SKM-1 treated with dmso at 0.1 percent for 144 hours (cell line): ENCODE data around the gene DDTL.
"Not testable (repeated sequence)": the region's sequence is repeated elsewhere in the genome, so short reads cannot be mapped to it uniquely, and the experiment has no call there.

ENCODE experiments used
- DNase-seq: peaks from one replicate; lab custom pipeline; 2025; ENCODE audit not compliant: unreplicated experiment; lab: John Stamatoyannopoulos, UW

The DDTL gene

DNA sequence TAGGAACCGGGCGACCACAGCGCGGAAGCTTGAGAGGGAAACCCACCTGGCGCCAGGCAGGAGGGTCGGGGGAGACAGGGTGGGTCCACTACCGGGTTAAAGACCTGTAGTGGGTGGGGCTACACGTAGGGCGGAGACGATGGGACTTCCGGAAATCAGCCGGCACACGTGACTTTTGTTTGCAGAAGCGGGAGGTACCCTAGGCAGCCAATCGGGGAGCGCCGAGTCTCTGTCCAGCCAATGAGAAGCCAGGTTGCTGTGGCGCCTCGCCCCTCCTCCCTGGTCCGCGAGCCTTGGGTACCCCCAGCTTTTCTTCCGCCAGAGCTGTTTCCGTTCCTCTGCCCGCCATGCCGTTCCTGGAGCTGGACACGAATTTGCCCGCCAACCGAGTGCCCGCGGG, at the start of gene DDTL:
TSS of gene DDTL (plus strand) at position 321 of the 400 bp plus-strand sequence. CDS start at position 348, 27 bp downstream.
- not testable (repeated sequence) for DNase-seq

DNA sequence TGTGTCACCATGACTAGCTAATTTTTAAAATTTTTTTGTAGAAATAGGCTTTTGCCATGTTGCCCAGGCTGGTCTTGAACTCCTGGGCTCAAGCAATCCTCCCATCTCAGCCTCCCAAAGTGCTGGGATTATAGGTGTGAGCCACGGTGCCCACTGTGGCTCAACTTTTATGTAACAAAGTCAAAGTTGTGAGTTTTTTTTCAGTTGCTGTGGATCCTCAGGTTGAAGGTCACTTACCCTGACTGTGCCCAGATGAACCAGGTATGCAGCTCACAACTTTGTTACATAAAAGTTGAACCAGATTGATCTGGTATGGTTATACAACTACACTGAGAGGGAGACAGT, 46.4 kb upstream of the DDTL start:
- not testable (repeated sequence) for DNase-seq

DNA sequence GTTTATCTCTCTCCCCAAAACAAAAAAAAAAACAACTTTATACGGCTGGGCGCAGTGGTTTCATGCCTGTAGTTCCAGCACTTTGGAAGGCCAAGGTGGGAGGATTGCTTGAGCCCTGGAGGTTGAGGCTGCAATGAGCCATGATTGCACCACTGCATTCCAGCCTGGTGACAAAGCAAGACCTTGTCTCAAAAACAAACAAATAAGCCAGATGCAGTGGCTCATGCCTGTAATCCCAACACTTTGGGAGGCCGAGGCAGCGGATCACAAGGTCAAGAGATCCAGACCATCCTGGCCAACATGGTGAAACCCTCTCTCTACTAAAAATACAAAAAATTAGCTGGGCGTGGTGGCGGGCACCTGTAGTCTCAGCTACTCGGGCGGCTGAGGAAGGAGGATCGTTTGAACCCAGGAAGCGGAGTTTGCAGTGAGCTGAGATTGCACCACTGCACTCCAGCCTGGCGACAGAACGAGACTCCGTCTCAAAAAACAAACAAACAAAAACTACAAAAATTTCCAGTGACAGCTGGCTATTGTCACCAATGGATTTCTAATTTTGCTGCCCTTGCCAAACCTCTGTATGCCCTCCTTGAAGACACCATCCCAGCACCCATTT, 45.0 kb upstream of the DDTL start:
- not testable (repeated sequence) for DNase-seq

DNA sequence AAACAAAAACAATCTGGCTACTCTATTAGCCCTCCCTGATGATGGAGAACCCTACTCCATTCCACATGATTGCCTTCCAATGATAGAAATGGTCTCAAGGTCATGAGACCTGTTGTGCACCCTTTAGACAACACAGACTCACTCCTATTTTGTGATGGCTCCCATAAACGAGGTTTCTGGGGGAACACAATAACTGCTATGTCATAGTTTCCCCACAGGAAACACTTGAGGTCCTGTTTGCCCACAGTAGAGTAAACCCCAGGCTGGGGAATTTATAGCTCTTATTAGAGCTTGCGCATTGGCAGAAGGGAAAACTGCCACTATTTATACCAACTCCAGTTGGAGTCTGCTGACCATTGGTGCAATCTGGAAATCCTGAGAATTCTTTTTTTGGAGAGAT, 43.8 kb upstream of the DDTL start:
- DNase-seq = no peak

DNA sequence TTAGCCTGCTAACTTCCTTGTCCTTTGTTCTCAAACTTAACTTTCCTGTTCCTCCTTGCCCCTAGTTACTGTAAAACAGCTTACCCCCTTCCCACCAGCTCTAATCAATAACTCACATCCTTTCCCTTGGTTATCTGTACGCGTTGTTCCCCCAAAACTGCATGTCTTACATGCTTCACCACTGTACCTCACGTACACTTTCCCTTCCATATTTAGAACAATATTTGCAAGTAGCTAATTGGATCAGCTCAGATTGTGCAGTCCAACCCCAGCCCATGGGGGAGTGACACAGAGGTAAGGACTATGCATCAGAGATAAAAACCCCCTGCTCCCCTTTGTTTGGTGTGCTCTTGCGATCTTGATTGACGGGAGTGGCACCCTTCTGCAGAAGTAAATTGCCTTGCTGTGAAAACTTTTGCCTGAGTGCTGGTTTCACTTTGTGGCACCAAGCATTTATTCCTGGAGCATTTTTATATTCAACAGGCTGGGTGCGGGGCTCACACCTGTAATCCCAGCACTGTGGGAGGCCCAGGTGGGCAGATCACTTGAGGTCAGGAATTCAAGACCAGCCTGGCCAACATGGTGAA, 41.6 kb upstream of the DDTL start:
- DNase-seq = no peak

DNA sequence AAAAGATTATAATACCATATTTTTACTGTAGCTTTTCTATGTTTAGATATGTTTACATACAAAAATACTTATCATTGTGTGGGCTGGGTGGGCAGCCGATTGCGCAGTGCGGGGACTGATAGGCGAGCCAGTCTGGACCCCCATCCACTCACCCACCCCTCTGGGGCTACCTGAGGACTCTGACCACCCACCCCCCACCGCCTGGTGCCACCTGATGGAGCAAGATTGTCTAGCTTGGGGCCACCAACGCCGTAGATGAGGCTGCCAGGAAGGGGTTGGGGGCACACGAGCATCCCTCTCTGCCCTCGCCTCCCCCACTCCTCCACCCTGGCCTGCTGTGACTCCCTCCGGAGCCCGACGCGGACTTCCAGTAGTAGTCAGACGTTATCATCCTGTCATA, 40.1 kb upstream of the DDTL start:
- DNase-seq = no peak

DNA sequence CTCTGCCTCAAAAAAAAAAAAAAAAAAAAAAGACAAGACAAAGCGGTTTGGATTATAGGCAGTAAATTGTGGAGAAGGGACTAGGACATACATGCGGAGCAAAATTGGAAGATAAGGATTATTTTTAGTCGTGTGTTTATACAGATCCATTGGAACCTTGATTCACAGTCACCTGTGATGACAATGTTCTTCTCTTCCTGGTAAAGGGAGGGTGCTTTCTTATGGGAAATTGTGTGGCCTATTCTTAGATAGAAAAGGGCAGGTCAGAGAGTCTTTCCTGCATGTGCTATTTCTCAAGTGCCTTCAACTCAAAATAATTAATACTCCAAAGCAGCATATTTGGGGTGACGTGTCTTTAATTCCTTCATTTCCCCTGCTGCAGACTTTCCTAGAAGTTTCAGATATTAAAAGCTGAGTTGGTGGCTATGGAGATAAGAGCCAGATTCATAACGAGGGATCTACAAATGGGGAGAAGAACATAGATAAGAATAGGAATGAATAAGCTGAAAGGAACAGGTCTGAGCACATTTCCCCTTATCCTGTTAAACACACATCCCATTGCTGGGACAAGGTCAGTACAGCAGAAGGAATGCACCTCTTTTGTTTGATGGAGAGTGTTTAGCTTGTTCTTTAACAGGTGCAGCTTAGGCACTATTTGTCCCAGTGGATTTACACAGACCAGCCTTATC, 28.2 kb upstream of the DDTL start:
- no peak for DNase-seq

DNA sequence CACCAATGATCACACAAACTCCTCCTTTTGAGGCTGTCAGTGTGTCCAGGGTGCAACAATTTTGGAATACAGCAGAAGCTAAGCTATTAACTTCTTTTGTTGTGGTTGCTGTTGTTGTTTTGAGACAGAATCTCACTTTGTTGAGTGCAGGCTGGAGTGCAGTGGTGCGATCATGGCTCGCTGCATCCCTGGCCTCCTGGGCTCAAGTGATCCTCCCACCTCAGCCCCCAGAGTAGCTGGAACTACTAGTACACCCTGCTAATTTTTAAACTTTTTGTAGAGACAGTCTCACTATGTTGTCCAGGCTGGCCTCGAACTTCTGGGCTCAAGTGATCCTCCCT, 27.7 kb upstream of the DDTL start:
- DNase-seq = no peak

DNA sequence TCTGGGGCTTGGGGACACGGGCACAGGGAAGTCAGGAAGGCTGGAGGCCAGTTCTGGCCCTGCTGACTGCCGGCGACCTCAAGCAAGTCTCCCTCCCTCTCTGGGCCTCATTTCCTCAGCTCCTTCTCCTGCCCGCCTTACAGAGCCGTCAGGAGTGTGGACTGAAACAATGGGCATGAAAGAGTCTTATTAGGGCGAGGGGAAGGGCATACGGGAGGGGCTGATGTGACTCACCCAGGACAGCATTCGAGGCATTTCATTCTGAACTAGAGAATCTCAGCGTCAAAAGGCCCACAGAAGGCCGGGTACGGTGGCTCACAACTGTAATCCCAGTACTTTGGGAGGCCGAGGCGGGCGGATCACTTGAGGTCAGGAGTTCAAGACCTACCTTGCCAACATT, 26.5 kb upstream of the DDTL start:
- DNase-seq = not testable (repeated sequence)

DNA sequence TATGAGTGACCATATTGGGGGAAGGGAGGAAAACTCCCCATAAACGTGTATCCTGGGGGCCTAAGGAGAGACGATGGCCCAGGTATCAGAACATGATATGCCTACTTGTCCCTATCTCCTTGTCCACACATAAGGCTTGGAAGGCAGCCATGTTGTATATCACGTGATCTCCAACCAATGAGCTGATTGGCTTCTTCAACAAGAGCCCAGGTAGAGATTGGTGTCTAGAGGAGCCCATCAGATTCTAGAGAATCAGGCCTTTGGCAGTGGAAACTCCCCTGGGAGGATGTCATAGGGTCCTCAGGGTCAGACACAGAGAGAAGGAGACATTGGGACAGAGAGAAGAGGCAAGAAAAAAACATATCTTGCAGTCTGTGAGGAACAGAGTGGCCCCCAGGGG, 19.3 kb upstream of the DDTL start:
- not testable (repeated sequence) for DNase-seq

DNA sequence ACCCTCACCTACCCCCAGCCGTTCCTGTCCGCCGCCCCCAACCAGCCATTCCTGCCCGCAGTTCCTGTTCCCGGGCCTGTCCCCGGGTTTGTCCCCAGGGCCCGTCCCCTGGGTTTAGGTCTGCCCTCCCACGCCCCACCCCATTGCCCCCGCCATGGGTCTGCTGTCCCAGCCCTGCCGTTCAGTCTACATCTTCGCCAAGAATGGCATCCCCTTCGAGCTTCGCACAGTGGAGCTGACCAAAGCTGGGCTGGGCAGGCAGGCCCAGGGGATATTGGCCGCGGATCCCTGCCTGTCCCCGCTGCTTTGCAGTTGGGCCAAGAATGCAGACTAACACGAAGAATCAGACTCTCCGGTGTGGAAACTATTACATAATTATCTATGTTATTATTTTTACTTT, 16.9 kb upstream of the DDTL start:
- not testable (repeated sequence) for DNase-seq

DNA sequence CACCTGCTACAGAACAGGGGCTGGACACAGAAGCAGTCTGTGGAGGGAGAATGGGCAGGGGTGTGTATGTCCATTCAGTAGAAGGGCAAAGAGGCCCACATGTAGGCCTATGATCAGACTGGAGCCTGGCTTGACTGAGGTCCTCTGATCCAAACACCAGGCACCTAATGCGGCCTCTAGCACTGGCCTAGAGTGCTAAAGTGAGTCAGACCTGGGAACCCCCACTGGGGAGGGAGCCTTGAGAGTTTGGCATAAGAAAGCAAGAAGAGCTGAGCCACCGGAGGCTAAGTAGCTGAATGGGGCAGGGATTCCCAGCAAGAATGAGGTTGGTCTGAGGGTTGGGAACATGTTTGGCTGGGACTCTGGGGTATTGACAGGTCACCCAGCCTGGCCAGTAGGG, 15.3 kb upstream of the DDTL start:
- DNase-seq = not testable (repeated sequence)

DNA sequence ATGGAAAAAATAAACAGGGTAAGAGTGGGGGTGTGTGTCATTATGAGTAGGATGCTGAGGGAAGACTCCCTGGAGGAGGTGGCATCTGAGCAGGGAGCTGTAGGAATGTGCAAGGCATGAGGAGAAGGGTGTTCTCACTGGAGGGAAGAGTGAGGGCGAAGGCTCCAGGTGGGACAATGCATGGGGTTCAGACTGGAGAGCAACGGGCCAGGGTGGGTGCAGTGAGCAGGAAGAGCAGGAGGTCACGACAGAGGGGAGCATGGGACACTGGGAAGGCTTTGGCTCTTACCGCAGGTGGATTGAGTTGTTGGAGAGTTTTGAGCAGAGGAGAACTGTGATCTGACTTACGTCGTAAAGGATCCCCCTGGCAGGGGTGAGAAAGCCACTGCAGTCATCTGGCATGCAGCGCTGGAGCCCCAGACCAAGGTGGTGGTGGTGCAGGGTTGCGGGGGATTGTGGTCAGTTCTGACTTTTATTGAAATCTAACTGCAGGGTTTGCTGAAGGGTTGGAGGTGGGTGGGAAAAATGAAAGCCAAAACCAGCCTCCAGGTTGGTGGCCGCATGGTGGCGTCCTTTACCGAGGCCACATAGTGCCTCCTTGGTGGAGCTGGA, 13.8 kb upstream of the DDTL start:
- not testable (repeated sequence) for DNase-seq

DNA sequence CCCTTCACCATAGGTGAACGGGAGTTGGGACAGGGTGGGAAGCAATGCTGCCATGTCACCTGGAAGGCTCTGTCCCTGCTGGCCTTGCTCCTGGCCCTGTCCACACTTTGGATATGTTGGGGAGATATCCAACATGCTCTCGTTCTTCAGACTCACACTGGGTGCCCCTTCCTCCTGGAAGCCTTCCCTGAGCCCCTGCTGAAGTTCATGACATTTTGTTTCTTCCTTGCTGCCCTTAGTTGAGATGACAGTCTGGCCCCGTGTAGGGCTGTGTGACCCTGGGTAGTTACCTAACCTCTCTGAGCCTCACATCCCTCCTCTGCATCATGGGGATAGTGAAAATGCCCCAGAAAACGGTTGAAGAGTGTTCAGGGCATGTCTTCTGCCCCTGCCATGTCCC, 13.2 kb upstream of the DDTL start:
- DNase-seq = not testable (repeated sequence)

DNA sequence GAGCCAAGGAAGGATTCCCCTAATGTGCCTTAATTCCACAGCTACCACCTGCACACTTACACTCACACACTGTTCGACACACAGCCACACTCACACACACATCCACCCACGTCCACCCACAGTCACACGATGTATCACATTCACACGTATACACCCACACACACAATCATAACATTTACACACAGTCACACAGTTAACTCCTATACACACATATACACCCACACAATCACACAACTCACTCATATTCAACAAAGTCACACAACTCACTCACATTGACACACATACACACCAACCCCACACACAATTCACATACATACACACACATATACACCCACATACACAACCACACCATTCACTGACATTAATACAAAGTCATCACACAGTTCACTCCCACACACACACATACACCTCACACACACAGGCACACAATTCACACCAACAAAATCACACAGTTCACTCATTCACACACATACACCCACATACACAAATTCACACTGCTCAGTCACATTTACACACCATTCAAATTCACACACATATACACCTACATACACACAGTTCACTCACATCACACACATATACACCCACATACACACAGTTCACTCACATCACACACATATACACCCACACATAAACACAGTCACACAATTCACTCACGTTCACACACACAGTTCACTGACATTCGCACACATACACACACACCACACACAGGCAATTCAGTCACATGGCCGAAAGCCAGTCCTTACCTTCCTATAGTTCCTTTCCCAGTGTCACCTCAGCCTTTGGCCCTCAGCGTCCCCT, 12.3 kb upstream of the DDTL start:
- DNase-seq = not testable (repeated sequence)

DNA sequence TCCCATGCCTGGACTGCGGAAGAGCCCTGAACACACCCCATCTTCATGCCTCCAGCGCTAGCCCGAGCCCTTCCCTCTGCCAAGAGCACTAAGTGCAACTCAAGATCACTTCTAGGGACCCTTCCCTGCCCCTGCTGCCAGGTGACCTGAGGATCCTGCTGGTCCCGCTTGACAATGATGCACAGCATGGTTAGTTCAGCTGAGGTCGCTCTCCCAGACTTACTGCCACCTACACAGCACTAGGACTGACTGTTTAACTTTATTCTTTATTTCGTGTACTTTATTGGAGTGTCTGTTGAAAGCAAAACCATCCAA, 11.7 kb upstream of the DDTL start:
- DNase-seq = not testable (repeated sequence)

DNA sequence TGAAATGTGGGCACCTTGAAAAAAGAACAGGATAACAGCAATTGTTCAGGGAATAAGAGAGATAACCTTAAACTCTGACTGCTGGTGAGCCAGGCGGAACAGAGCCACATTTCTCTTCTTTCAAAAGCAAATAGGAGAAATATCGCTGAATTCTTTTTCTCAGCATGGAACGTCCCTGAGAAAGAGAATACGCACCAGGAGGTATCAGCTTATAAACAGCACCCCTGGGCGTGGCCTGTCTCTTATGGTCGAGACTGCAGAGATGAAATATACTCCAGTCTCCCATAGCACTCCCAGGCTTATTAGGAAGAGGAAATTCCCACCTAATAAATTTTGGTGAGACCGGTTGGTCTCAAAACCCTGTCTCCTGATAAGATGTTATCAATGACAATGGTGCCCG, 10.8 kb upstream of the DDTL start:
- DNase-seq = not testable (repeated sequence)

DNA sequence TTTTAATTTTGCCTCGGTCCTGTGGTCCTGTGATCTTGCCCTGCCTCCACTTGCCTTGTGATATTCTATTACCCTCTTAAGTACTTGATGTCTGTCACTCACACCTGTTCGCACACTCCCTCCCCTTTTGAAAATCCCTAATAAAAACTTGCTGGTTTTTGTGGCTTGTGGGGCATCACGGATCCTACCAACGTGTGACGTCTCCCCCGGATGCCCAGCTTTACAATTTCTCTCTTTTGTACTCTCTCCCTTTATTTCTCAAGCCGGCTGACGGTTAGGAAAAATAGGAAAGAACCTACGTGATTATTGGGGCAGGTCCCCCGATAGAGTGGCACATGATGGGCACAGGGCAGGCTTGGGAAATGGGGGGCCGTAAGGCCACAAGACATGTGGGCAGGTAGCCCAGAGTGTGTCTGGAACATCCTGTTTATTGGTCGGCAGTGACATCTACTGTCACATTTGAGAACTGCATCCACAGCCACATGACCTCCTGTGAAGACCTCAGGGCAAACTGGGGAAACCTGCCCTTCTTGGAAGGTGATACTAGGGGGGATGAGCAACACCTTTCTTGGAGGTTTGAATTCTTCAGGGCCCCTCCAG, 10.3 kb upstream of the DDTL start:
- peak; percentile 31 for DNase-seq

DNA sequence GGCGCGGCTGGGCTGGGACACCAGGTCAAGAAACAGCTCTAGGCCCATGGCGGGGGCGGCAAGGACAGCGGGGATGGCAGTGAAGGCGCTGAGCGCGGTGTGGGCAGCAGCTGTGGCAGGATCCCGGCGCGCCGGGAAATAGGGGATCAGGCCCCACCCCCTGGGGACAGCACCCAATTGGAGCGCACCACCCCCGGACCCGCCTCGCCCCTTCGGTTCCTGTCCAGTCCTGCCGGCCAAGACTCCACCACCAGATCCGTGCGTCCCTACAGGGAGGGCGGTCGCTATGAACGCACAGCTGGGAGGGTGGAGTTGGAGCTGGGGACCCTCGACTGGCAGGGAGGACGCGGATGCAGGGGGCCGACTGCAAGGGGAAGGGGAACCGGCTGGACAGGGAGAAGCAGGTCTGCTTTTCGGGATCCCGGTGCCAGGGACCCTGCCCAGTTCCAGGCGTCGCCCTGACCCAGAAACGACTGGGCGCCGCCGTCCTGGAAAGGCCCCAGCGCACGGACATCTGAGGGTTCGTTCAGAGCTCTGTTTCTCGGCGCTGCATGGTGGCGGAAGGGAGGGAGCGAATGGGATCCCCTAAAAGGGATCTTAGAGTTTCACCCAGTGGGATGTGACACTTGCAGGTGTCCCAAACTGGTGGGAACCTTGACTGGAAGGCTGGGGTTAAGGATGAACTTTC, 5.5 kb upstream of the DDTL start, which contains the start of gene GSTT2B:
TSS of gene GSTT2B (minus strand) at position 112 of the 688 bp plus-strand sequence. CDS start at position 48, 64 bp downstream.
- DNase-seq = not testable (repeated sequence)

DNA sequence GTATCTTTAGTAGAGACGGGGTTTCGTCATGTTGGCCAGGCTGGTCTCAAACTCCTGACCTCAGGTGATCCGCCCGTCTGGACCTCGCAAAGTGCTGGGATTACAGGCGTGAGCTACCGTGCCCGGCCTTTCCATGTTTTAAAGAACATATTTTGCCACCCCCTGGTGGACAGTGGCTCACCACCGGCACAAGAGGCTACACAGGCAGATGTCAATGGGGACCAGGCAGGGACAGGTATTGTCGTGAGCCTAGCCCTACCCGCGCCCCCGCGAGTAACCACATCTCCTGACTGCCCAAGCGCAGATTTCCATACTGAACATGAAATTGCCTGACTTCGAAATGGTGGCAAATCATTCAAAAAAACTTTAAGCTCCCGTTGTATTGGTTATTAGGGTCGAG, 594 bp upstream of the DDTL start:
- DNase-seq = not testable (repeated sequence)
